Vagina (tissue), 2 donors: Measurements from ENCODE around the gene PNLIPRP3. TPM values are rescaled to one million over a fixed set of nuclear protein-coding genes. Genes with fewer than 3 reads are reported as not detected.

Source experiments
- DNase-seq, 2 donors: peaks; one replicate each; pipeline ENCODE4 v3.0.0-alpha.2; 2017; ENCODE audit errors: extremely low spot score in 2 of 2
- H3K27ac ChIP-seq: fragments of 200-600 bp; sonication (generic); one replicate; pipeline ENCODE4 v1.5.1; 2019
- H3K27me3 ChIP-seq: fragments of 200-600 bp; sonication (generic); one replicate; pipeline ENCODE4 v1.5.1; 2019
- H3K36me3 ChIP-seq, 2 donors: fragments of 200-600 bp; sonication (generic); one replicate each; pipeline ENCODE4 v1.5.1; 2017 to 2019
- H3K4me1 ChIP-seq: fragments of 200-600 bp; sonication (generic); one replicate; pipeline ENCODE4 v1.5.1; 2019
- H3K4me3 ChIP-seq, 2 donors: fragments of 200-600 bp; sonication (generic); 1 replicate in 1 of 2; 2 replicates in 1 of 2; pipeline ENCODE4 v1.5.1; 2016 to 2019
- H3K9me3 ChIP-seq: fragments of 200-600 bp; sonication (generic); one replicate; pipeline ENCODE4 v1.5.1; 2019
- CTCF ChIP-seq, 3 experiments: fragments of 450-650 bp in 2 of 3; fragments of 200-600 bp in 1 of 3; sonication (generic) in 1 of 3; IDR thresholded peaks; one replicate each; pipeline ENCODE4 v1.5.1; 2017 to 2019; ENCODE audit warnings: antibody characterized with exemption in 3 of 3, mild to moderate bottlenecking in 2 of 3, moderate library complexity in 2 of 3
- POLR2A ChIP-seq, 2 donors: fragments of 450-650 bp; IDR thresholded peaks; one replicate each; pipeline ENCODE4 v1.6.1; 2017; ENCODE audit warnings: antibody characterized with exemption in 2 of 2, mild to moderate bottlenecking in 2 of 2, moderate library complexity in 2 of 2
- POLR2AphosphoS5 ChIP-seq, 2 donors: sonication (generic); formaldehyde crosslinking; IDR thresholded peaks; one replicate each; pipeline ENCODE4 v1.9.0; 2017; ENCODE audit warnings: antibody characterized with exemption in 2 of 2, mild to moderate bottlenecking in 2 of 2, low read depth in 1 of 2; ENCODE audit not compliant: insufficient read depth in 1 of 2
- intact Hi-C: fragments of 100-400 bp; cut with DNase I; formaldehyde crosslinking; loops from one replicate; pipeline ENCODE4 v1.15.1; 2023
- total RNA-seq: library from RNA; depleted of rRNA; stranded (reverse); fragments of >200 nt; gene quantifications from one replicate; pipeline ENCODE4 v1.2.3, GENCODE V29; 2016

PNLIPRP3 gene
- total RNA-seq, 1 donor from 2014 or later: 2.2 TPM

GRCh38 chr10:116461680-116462079 lies 34.0 kb downstream of the PNLIPRP3 start:
- DNase-seq: no peak
- intact Hi-C loops: no loop called here
- no peaks in the 10 kb centered on the region for H3K9me3 ChIP-seq
- no peak overlapping the region for H3K27ac ChIP-seq
- TF ChIP-seq CTCF (IDR thresholded peaks at IDR 0.05): no peak
- TF ChIP-seq POLR2A (IDR thresholded peaks at IDR 0.05): no peak
- no peak for TF ChIP-seq POLR2AphosphoS5 (IDR thresholded peaks at IDR 0.05; ENCODE audit: insufficient read depth in 1 of 2, low read depth in 1 of 2)
- H3K4me3 ChIP-seq: no peak overlapping the region
- no peaks in the 10 kb centered on the region for H3K36me3 ChIP-seq
- no peaks in the 10 kb centered on the region for H3K27me3 ChIP-seq
- no peaks in the 10 kb centered on the region for H3K4me1 ChIP-seq

- no peaks in the 10 kb centered on the region for H3K4me1 ChIP-seq
- intact Hi-C loops: no loop called here
- H3K36me3 ChIP-seq: no peaks in the 10 kb centered on the region
- no peak overlapping the region for H3K4me3 ChIP-seq
- H3K9me3 ChIP-seq: no peaks in the 10 kb centered on the region
- no peak overlapping the region for H3K27ac ChIP-seq
- H3K27me3 ChIP-seq: no peaks in the 10 kb centered on the region
- TF ChIP-seq POLR2AphosphoS5 (IDR thresholded peaks at IDR 0.05; ENCODE audit: insufficient read depth in 1 of 2, low read depth in 1 of 2) (no peak), POLR2A (IDR thresholded peaks at IDR 0.05) (no peak), CTCF (IDR thresholded peaks at IDR 0.05) (no peak)
- DNase-seq: no peak
Observed at GRCh38 chr10:116464257-116464656, 36.6 kb downstream of the PNLIPRP3 start.

GRCh38 chr10:116465546-116465945 lies 37.9 kb downstream of the PNLIPRP3 start:
- H3K4me1 ChIP-seq: no peaks in the 10 kb centered on the region
- H3K27me3 ChIP-seq: no peaks in the 10 kb centered on the region

GRCh38 chr10:116466715-116467422 lies 39.2 kb downstream of the PNLIPRP3 start:
- Histone ChIP-seq H3K27me3 (no peaks in the 10 kb centered on the region), H3K27ac (no peak overlapping the region), H3K9me3 (no peaks in the 10 kb centered on the region), H3K4me1 (no peaks in the 10 kb centered on the region), H3K36me3 (no peaks in the 10 kb centered on the region), H3K4me3 (no peak overlapping the region)
- DNase-seq: no peak
- no peak for TF ChIP-seq CTCF (IDR thresholded peaks at IDR 0.05)
- TF ChIP-seq POLR2AphosphoS5 (IDR thresholded peaks at IDR 0.05; ENCODE audit: insufficient read depth in 1 of 2, low read depth in 1 of 2): no peak
- TF ChIP-seq POLR2A (IDR thresholded peaks at IDR 0.05): no peak
- intact Hi-C loops: no loop called here

More at GRCh38 chr10:116465546-116465945, 37.9 kb downstream of the PNLIPRP3 start:
- TF ChIP-seq CTCF (IDR thresholded peaks at IDR 0.05): no peak
- TF ChIP-seq POLR2A (IDR thresholded peaks at IDR 0.05): no peak
- no peak for TF ChIP-seq POLR2AphosphoS5 (IDR thresholded peaks at IDR 0.05; ENCODE audit: insufficient read depth in 1 of 2, low read depth in 1 of 2)
- Histone ChIP-seq H3K27ac (no peak overlapping the region), H3K36me3 (no peaks in the 10 kb centered on the region), H3K4me3 (no peak overlapping the region), H3K9me3 (no peaks in the 10 kb centered on the region)
- no peak for DNase-seq
- intact Hi-C loops: no loop called here

GRCh38 chr10:116469437-116469836 lies 41.8 kb downstream of the PNLIPRP3 start:
- Histone ChIP-seq H3K27ac (no peak overlapping the region), H3K9me3 (no peaks in the 10 kb centered on the region), H3K36me3 (no peaks in the 10 kb centered on the region), H3K27me3 (no peaks in the 10 kb centered on the region), H3K4me1 (no peaks in the 10 kb centered on the region), H3K4me3 (no peak overlapping the region)
- TF ChIP-seq POLR2A (IDR thresholded peaks at IDR 0.05) (no peak), POLR2AphosphoS5 (IDR thresholded peaks at IDR 0.05; ENCODE audit: insufficient read depth in 1 of 2, low read depth in 1 of 2) (no peak), CTCF (IDR thresholded peaks at IDR 0.05) (no peak)
- no peak for DNase-seq
- intact Hi-C loops: no loop called here
